AG09309 (cell line): ENCODE results near the gene CPED1.
"Not testable (repeated sequence)": the region's sequence is repeated elsewhere in the genome, so short reads cannot be mapped to it uniquely, and the experiment has no call there.

Experiments
- DNase-seq: peaks from one replicate; pipeline ENCODE4 v3.0.0-alpha.2; 2010; ENCODE audit warnings: low read depth
- H3K4me3 ChIP-seq: 2 replicates; pipeline ENCODE4 v1.5.1; 2011; ENCODE audit warnings: mild to moderate bottlenecking, low read depth, low read length, moderate library complexity; ENCODE audit not compliant: control insufficient read depth
- TF ChIP-seq, protein P1 (sequence below): IDR thresholded peaks from 2 replicates; pipeline ENCODE4 v1.5.1; 2011; ENCODE audit warnings: mild to moderate bottlenecking, low read depth, low read length, inconsistent platforms; ENCODE audit not compliant: insufficient read depth, control insufficient read depth; ENCODE audit errors: missing control alignments

CPED1 gene

DNA sequence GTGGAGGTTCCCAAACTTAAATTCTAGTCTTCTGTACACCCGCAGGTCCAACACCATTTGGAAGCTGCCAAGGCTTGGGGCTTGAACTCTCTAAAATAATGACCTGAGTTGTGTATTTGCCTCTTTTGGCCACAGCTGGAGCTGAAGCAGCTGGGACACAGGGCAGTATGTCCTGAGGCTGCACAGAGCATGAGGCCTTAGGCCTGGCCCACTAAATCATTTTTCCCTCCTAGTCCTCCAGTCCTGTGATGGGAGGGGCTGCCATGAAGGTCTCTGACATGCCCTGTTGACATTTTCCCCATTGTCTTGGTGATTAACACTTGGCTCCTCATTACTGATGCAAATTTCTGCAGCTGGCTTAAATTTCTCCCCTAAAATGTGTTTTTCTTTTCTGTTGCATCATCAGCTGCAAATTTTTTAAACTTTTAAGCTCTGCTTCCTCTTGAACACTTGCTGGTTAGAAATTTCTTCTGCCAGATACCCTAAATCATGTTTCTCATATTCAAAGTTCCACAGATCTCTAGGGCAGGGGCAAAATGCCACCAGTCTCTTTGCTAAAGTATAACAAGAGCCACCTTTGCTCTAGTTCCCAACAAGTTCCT lies 296.7 kb downstream of the CPED1 start:
- TF ChIP-seq, protein P1, sequence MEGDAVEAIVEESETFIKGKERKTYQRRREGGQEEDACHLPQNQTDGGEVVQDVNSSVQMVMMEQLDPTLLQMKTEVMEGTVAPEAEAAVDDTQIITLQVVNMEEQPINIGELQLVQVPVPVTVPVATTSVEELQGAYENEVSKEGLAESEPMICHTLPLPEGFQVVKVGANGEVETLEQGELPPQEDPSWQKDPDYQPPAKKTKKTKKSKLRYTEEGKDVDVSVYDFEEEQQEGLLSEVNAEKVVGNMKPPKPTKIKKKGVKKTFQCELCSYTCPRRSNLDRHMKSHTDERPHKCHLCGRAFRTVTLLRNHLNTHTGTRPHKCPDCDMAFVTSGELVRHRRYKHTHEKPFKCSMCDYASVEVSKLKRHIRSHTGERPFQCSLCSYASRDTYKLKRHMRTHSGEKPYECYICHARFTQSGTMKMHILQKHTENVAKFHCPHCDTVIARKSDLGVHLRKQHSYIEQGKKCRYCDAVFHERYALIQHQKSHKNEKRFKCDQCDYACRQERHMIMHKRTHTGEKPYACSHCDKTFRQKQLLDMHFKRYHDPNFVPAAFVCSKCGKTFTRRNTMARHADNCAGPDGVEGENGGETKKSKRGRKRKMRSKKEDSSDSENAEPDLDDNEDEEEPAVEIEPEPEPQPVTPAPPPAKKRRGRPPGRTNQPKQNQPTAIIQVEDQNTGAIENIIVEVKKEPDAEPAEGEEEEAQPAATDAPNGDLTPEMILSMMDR, result no peak
- H3K4me3 ChIP-seq, result no peak overlapping the region
- no peak for DNase-seq

DNA sequence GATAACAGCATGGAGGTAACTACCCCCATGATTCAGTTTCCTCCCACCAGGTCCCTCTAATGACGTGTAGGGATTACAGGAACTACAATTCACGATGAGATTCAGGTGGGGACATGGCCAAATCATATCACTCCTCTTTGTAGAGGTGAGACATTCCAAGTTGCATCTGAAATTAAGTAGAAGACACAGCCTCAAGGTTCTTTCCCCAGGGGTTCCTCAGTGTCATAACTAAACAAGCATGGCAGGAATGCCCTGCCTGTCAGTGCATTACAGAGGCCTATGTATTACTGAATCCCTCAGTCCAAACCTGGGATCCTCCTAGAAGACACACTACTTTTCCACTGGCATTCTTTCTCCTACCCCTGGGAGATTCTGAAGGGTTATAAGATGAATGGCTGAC lies 297.7 kb downstream of the CPED1 start:
- DNase-seq, result no peak
- H3K4me3 ChIP-seq, result no peak overlapping the region
- TF ChIP-seq, protein P1, result no peak

DNA sequence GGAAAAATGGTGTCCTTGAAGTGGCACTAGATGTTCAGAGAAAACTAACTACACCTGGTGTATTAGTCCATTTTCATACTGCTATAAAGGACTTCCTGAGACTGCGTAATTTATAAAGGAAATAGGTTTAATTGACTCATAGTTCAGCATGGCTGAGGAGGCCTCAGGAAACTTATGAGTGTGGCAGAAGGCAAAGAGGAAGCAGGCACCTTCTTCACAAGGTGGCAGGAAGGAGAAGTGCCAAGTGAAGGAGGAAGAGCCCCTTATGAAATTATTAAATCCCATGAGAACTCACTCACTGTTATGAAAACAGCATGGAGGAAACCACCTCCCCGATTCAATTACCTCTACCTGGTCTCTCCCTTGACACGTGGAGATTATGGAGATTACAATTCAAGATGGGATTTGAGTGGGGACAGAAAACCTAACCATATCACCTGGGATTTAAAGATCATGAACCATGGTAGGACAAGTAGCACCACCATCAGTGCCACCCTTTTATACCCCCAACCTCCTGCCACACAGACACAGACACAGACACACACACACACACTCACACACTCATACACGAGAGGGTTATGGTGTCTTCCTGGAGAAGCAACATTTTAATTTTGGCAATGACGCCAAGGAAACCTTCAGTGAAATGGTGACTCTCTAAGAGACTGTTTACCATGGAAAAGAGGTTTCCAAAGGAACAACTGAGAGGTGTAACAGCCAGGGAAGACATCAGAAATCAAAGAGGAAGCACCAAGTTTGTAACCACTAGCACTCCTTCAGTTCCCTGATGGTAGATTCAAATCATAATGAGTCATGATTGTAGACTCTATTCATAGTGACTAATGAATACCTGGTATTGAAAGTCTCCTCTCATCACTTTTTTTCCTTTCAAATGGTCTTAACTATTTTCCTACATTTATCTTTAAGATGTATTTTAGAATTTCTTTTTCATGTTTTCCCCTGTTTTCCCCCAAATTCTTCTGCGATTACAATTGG lies 298.5 kb downstream of the CPED1 start:
- TF ChIP-seq, protein P1, result no peak
- DNase-seq, result no peak
- H3K4me3 ChIP-seq, result no peak overlapping the region

DNA sequence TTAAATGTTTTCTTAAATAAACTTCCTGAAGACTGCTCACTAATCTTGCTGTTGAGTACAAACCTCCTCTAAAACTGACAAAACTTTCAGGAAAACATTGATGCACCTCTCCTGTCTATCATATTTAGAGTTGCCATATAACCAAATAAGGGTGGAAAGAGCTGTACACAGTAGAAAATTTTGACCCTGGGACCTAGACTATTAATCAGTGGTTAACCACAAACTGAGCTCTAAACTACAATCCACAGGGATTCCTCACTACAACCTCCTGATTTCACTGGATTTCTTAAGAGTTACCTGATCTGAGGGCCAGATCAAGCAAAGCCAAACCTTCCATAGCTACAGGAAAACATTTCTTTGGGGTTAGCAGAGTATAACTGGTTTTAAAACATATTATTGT lies 300.4 kb downstream of the CPED1 start:
- TF ChIP-seq, protein P1, result no peak
- no peak overlapping the region for H3K4me3 ChIP-seq
- DNase-seq, result peak; percentile 53

DNA sequence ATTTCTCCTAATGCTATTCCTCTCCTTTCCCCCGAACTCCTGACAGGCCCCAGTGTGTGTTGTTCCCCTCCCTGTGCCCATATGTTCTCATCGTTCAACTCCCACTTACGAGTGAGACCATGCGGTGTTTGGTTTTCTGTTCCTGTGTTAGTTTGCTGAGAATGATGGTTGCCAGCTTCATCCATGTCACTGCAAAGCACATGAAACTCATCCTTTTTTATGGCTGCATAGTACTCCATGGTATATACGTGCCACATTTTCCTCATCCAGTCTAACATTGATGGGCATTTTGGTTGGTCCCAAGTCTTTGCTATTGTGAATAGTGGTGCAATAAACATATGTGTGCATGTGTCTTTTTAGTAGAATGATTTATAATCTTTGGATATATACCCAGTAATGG lies 301.4 kb downstream of the CPED1 start:
- not testable (repeated sequence) for H3K4me3 ChIP-seq

DNA sequence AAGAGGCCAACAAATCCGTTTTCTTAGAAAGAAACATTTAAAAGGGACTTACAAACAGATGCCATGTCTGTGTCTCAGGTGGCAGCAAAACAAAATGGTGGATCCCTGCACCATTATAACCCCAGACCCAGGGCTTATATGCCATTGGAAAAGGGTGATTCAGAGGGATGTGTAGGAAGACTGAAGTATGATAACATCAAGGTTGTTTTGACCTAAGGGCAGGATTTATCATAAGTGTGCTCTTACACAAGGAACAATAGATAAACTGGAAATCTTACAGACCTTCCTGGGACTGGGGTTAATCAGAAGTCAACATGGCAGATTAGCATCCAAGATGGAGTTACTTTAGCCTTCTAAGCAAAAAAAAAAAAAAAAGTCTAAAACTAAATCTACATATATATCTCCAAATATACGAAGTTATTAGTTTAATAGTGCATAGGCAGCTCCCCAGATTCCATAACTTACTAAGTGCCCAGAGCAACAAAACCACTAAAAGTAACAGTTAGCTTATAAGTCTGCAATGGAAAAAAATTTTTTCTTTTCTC lies 306.0 kb downstream of the CPED1 start:
- no peak overlapping the region for H3K4me3 ChIP-seq
- TF ChIP-seq, protein P1, result no peak
- no peak for DNase-seq

More for the DNA sequence above, 301.4 kb downstream of the CPED1 start:
- DNase-seq, result not testable (repeated sequence)

DNA sequence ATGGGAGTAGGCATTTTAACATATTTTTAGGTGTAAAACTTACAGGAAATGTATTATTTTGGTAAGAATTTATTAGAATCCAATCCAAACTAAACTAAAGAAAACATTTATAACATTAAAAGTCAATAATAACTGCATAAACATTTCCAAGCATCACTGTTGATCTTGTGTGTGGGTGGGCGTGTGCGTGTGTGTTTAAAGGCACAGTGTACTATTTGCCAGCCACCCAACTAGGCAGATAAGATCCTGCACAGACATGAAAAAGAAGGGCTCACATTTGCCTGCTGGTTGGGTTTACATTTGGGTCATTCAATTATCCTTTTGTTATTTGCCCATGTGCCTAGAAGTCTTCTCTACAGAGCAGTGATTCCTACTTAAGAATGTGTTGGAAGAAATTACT lies 309.3 kb downstream of the CPED1 start:
- H3K4me3 ChIP-seq, result no peak overlapping the region
- TF ChIP-seq, protein P1, result no peak
- no peak for DNase-seq
